Memory B cell (primary cell): ENCODE results near the gene FAM171A1.
"Not testable (repeated sequence)": the region's sequence is repeated elsewhere in the genome, so short reads cannot be mapped to it uniquely, and the experiment has no call there.

ENCODE experiments used
- ATAC-seq: fragments of 150-1000 bp; cut with Tn5 transposase; 2 replicates; pipeline ENCODE4 v1.10.0; 2021; ENCODE audit warnings: low read depth, mild to moderate bottlenecking, moderate library complexity
- DNase-seq, 2 donors: peaks; one replicate each; pipeline ENCODE4 v3.0.0; 2022; ENCODE audit warnings: low spot score in 2 of 2
- H3K27ac Mint-ChIP-seq: one replicate; pipeline ENCODE4 v1.8.0; 2022; ENCODE audit warnings: mild to moderate bottlenecking, moderate library complexity, mixed read lengths
- H3K27me3 Mint-ChIP-seq: one replicate; pipeline ENCODE4 v1.8.0; 2022; ENCODE audit warnings: mixed read lengths
- H3K36me3 Mint-ChIP-seq: one replicate; pipeline ENCODE4 v1.8.0; 2022; ENCODE audit warnings: mild to moderate bottlenecking, mixed read lengths
- H3K4me1 Mint-ChIP-seq: one replicate; pipeline ENCODE4 v1.8.0; 2022; ENCODE audit warnings: mixed read lengths
- H3K4me3 Mint-ChIP-seq: one replicate; pipeline ENCODE4 v1.8.0; 2022; ENCODE audit warnings: mild to moderate bottlenecking, moderate library complexity, mixed read lengths
- H3K9me3 Mint-ChIP-seq: one replicate; pipeline ENCODE4 v1.8.0; 2022; ENCODE audit warnings: mixed read lengths

FAM171A1 gene

GRCh38 chr10:15344256-15344875 lies 26.7 kb downstream of the FAM171A1 start:
- no peak for ATAC-seq
- no peaks in the 10 kb centered on the region for H3K9me3 Mint-ChIP-seq
- no peaks in the 10 kb centered on the region for H3K36me3 Mint-ChIP-seq
- H3K27me3 Mint-ChIP-seq, result peaks cover 8% of the 10 kb centered on the region
- no peak for DNase-seq
- H3K4me3 Mint-ChIP-seq, result no peak overlapping the region
- no peaks in the 10 kb centered on the region for H3K4me1 Mint-ChIP-seq
- H3K27ac Mint-ChIP-seq, result no peak overlapping the region

- no peaks in the 10 kb centered on the region for H3K36me3 Mint-ChIP-seq
- no peaks in the 10 kb centered on the region for H3K4me1 Mint-ChIP-seq
- H3K27ac Mint-ChIP-seq, result no peak overlapping the region
- H3K27me3 Mint-ChIP-seq, result peaks cover 8% of the 10 kb centered on the region
- H3K4me3 Mint-ChIP-seq, result no peak overlapping the region
- ATAC-seq (no peak), DNase-seq (no peak)
- no peaks in the 10 kb centered on the region for H3K9me3 Mint-ChIP-seq
These were observed 28.1 kb downstream of the FAM171A1 start for GRCh38 chr10:15342970-15343369.

DNA sequence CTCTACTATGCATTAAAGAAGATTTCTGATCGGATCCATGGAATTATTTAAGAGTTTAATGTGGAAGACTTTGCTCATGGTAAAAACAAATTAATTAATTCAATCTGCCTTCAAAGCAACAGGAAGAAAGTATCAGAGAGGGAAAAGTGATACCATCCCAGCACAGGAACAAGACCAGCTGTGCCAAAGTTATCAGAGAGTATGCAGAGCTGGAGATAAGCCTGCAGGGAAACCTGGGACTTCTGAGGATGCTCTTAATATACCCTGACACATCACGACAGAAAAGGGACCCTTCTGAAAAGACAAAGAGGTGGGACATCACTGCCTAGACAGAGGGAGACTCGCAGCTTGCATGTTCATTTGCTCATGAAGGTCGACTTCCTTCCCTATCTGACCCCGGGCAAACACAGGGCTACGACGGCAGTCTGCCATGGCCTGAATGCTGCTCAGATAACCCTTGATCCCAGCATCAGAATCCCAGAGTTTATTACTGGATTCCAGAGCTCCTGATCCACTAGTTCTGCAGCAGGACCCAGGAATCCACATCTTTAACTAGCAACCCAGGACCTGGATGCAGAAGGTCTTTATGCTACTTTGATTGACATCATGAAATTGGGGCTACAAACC lies 29.5 kb downstream of the FAM171A1 start:
- ATAC-seq (no peak), DNase-seq (no peak)
- Mint-ChIP-seq H3K4me1 (no peaks in the 10 kb centered on the region), H3K27me3 (peaks cover 8% of the 10 kb centered on the region), H3K4me3 (no peak overlapping the region), H3K27ac (no peak overlapping the region), H3K36me3 (no peaks in the 10 kb centered on the region), H3K9me3 (no peaks in the 10 kb centered on the region)

GRCh38 chr10:15339892-15340291 lies 31.2 kb downstream of the FAM171A1 start:
- H3K27ac Mint-ChIP-seq, result no peak overlapping the region
- H3K36me3 Mint-ChIP-seq, result no peaks in the 10 kb centered on the region
- H3K4me3 Mint-ChIP-seq, result no peak overlapping the region
- peaks cover 6% of the 10 kb centered on the region for H3K27me3 Mint-ChIP-seq
- ATAC-seq (no peak), DNase-seq (no peak)
- H3K4me1 Mint-ChIP-seq, result no peaks in the 10 kb centered on the region
- no peaks in the 10 kb centered on the region for H3K9me3 Mint-ChIP-seq

DNA sequence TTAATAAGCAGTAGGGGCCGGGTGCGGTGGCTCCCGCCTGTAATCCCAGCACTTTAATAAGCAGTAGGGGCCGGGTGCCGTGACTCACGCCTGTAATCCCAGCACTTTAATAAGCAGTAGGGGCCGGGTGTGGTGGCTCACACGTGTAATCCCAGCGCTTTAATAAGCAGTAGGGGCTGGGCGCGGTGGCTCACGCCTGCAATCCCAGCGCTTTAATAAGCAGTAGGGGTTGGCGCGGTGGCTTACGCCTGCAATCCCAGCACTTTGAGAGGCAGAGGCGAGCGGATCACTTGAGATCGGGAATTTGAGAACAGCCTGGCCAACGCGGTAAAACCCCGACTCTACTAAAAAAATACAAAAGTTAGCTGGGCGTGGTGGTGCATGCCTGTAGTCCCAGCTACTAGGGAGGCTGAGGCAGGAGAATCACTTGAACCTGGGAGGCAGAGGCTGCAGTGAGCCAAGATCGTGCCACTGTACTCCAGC lies 33.6 kb downstream of the FAM171A1 start:
- not testable (repeated sequence) for ATAC-seq, H3K36me3 Mint-ChIP-seq, DNase-seq, H3K27ac Mint-ChIP-seq, H3K4me1 Mint-ChIP-seq, H3K9me3 Mint-ChIP-seq, H3K27me3 Mint-ChIP-seq, H3K4me3 Mint-ChIP-seq

- Mint-ChIP-seq H3K4me3 (no peak overlapping the region), H3K27ac (no peak overlapping the region), H3K4me1 (no peaks in the 10 kb centered on the region), H3K27me3 (no peaks in the 10 kb centered on the region), H3K9me3 (no peaks in the 10 kb centered on the region), H3K36me3 (no peaks in the 10 kb centered on the region)
- no peak for DNase-seq
- no peak for ATAC-seq
These were observed 34.9 kb downstream of the FAM171A1 start for GRCh38 chr10:15336211-15336610.

DNA sequence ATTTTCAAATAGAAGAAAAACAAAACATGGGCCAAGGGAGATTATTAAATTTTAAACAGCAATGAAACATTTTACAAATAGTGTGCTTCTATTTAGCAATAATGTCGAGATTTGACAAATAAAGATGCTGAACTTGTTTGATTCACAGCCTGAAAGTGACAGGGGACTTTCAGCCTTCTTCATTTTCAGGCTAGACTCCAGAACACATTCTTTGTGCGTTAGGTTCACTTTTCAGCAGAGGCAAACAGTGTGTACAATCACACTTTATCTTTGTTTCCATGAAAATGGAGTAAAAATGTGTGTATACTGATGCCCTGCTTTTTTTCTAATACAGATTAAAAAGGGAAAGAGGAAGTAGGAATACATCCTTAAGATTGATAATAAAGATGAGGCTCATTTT lies 35.6 kb downstream of the FAM171A1 start:
- Mint-ChIP-seq H3K27me3 (no peaks in the 10 kb centered on the region), H3K36me3 (no peaks in the 10 kb centered on the region), H3K4me1 (no peaks in the 10 kb centered on the region), H3K9me3 (no peaks in the 10 kb centered on the region), H3K4me3 (no peak overlapping the region), H3K27ac (no peak overlapping the region)
- no peak for DNase-seq
- no peak for ATAC-seq

DNA sequence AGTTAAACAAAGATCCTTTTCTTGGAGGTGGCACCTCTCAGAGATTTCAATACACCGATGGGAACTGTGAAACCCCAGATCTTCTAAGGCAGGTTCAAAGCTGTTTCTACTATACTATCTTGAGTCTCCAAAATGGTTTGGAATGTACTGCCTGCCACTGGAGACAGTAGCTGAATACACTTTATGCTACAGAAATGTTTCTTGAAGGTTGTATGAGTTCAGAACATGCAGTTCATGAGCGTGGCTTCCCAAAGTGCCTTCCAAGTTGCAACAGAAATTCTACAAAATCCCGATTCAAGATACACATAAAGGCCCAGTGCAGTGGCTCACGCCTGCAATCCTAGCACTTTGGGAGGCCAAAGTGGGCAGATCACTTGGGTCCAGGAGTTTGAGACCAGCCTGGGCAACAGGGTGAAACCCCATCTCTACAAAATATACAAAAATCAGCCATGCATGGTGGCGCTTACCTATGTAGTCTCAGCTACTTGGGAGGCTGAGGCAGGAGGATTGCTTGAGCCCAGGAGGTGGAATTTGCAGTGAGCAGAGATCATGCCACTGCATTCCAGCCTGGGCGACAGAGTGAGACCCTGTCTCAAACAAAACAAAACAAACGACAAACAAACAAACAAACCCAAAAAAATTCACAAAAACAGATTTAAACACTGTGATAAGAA lies 36.3 kb downstream of the FAM171A1 start:
- Mint-ChIP-seq H3K27ac (no peak overlapping the region), H3K36me3 (no peaks in the 10 kb centered on the region), H3K4me3 (no peak overlapping the region), H3K9me3 (no peaks in the 10 kb centered on the region), H3K4me1 (no peaks in the 10 kb centered on the region), H3K27me3 (no peaks in the 10 kb centered on the region)
- DNase-seq (no peak), ATAC-seq (no peak)

DNA sequence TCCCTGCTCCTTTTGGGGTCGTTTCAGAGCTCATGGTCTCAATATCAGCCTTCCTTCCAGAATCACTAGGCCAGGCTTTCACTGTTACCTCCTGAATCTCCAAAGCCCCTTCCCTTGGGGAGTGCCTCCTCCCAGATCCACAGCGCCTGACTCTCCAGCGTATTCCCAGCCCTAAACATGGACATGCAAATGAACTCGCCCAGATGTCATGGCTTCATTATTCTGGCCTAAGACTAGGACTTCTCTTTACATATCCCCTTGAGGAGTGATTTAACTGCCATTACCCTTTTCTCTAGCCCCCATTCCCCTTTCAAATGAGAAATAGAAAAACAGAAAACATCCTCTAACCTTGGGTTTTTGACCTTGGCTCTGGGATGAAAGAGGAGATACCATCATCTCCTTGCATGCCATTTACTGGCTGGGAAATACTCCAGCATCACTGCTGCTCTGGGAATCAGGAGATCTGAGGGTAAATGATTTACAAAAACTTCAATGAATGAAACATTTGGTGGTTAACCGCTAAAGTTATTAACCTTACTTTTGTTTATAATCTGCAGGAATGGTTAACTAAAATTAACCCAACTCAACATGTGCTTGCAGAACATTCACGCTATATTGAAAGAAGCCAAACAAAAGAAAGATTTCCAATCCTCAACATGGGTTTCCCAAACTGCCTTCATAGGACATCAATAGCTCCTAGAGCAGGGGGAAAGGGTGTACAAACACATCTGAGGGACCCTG lies 37.0 kb downstream of the FAM171A1 start:
- Mint-ChIP-seq H3K27ac (no peak overlapping the region), H3K9me3 (no peaks in the 10 kb centered on the region), H3K4me3 (no peak overlapping the region), H3K36me3 (no peaks in the 10 kb centered on the region), H3K4me1 (no peaks in the 10 kb centered on the region), H3K27me3 (no peaks in the 10 kb centered on the region)
- ATAC-seq (no peak), DNase-seq (no peak)

GRCh38 chr10:15333181-15333580 lies 37.9 kb downstream of the FAM171A1 start:
- H3K36me3 Mint-ChIP-seq, H3K9me3 Mint-ChIP-seq, H3K27ac Mint-ChIP-seq, H3K4me3 Mint-ChIP-seq, ATAC-seq, H3K27me3 Mint-ChIP-seq, H3K4me1 Mint-ChIP-seq, DNase-seq: not testable (repeated sequence)

- H3K36me3 Mint-ChIP-seq, result no peaks in the 10 kb centered on the region
- ATAC-seq (no peak), DNase-seq (no peak)
- no peak overlapping the region for H3K27ac Mint-ChIP-seq
- H3K4me3 Mint-ChIP-seq, result no peak overlapping the region
- no peaks in the 10 kb centered on the region for H3K4me1 Mint-ChIP-seq
- no peaks in the 10 kb centered on the region for H3K9me3 Mint-ChIP-seq
- H3K27me3 Mint-ChIP-seq, result no peaks in the 10 kb centered on the region
These were observed 39.6 kb downstream of the FAM171A1 start for GRCh38 chr10:15331461-15331860.

DNA sequence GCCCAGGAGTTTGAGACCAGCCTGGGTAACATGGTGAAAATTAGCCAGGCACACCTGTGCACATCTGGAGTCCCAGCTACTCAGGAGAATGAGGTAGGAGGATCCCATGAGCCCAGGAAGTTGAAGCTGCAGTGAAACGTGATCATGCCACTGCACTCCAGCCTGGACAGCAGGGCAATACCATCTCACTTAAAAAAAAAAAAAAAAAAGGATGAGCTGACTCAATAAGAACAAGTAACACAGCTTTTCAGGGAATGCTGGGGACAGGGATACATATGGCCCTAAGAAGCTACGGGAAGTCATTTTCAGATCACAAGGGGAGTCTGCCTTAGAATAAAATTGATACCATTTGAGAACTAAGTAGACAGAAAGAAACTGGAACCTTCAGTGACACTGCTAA lies 41.7 kb downstream of the FAM171A1 start:
- no peaks in the 10 kb centered on the region for H3K36me3 Mint-ChIP-seq
- no peaks in the 10 kb centered on the region for H3K4me1 Mint-ChIP-seq
- no peak for ATAC-seq
- DNase-seq, result no peak
- no peak overlapping the region for H3K4me3 Mint-ChIP-seq
- peaks cover 3% of the 10 kb centered on the region for H3K27me3 Mint-ChIP-seq
- no peak overlapping the region for H3K27ac Mint-ChIP-seq
- no peaks in the 10 kb centered on the region for H3K9me3 Mint-ChIP-seq

GRCh38 chr10:15325944-15326284 lies 45.2 kb downstream of the FAM171A1 start:
- ATAC-seq (no peak), DNase-seq (no peak)
- Mint-ChIP-seq H3K27ac (no peak overlapping the region), H3K4me1 (no peaks in the 10 kb centered on the region), H3K36me3 (no peaks in the 10 kb centered on the region), H3K4me3 (no peak overlapping the region), H3K27me3 (peaks cover 3% of the 10 kb centered on the region), H3K9me3 (no peaks in the 10 kb centered on the region)

GRCh38 chr10:15325243-15325943 lies 45.7 kb downstream of the FAM171A1 start:
- Mint-ChIP-seq H3K27ac (no peak overlapping the region), H3K27me3 (peaks cover 3% of the 10 kb centered on the region), H3K4me1 (no peaks in the 10 kb centered on the region), H3K4me3 (no peak overlapping the region), H3K36me3 (no peaks in the 10 kb centered on the region), H3K9me3 (no peaks in the 10 kb centered on the region)
- ATAC-seq, result no peak
- no peak for DNase-seq
